Brain pericyte (primary cell): ENCODE measurements around the gene CDC42.

ENCODE experiments used
- DNase-seq: peaks from one replicate; pipeline ENCODE4 v3.0.0-alpha.2; 2012; ENCODE audit warnings: low read depth, low spot score

The CDC42 gene

GRCh38 chr1:22128392-22128791 lies 75.9 kb downstream of the CDC42 start:
- DNase-seq: no peak

- DNase-seq: no peak
These were observed 77.1 kb downstream of the CDC42 start for GRCh38 chr1:22129501-22130117.

DNA sequence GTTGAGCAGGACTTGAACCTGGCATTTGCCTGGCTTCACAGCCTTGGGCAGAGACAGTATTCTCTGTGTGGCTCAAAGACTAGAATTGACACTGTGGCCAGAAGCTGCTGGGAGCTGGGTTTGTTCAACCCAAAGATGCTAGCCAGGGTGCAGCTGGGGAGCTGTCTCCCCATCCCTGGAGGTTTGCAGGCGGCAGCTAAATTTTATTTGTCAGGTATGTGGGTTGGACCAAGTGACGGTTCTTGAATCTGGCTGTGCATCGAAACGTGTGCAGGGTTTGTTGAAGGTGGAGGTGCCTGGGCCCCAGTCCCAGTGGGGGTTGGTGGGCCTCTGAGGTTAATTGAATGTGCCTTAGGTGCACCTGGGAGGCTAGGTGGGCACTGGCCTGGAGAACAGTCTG lies 78.6 kb downstream of the CDC42 start:
- no peak for DNase-seq

DNA sequence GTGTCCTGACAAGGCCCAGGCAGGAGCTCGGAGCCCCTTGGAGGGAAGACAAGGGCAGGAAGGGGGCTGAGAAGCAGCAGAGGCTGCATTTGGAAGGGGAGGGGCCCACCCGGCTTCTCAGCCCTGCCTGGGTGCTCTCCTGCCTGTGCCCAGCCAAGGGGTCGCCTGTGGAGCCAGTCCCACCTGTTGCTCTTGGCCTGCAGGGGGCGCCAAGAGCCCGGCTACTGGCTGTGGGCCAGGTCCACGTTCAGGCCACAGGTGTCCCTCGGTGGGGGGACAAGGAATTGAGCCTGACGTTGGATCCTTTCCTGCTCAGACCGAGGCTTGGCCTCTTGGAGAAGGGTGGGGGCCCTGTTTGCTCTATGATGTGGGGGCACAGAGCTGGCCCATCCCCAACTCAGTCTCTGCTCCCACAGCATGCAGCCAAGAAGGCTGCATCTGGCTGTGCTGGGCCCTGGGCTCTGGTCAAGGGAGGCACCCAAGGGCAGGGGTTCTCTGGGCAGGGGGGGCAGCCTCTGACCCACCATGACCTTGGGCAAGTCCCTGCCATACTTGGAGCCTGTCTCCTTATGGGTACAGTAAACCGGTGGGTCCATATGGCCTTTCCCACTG lies 79.5 kb downstream of the CDC42 start:
- no peak for DNase-seq

GRCh38 chr1:22132517-22133235 lies 80.2 kb downstream of the CDC42 start:
- DNase-seq: no peak

DNA sequence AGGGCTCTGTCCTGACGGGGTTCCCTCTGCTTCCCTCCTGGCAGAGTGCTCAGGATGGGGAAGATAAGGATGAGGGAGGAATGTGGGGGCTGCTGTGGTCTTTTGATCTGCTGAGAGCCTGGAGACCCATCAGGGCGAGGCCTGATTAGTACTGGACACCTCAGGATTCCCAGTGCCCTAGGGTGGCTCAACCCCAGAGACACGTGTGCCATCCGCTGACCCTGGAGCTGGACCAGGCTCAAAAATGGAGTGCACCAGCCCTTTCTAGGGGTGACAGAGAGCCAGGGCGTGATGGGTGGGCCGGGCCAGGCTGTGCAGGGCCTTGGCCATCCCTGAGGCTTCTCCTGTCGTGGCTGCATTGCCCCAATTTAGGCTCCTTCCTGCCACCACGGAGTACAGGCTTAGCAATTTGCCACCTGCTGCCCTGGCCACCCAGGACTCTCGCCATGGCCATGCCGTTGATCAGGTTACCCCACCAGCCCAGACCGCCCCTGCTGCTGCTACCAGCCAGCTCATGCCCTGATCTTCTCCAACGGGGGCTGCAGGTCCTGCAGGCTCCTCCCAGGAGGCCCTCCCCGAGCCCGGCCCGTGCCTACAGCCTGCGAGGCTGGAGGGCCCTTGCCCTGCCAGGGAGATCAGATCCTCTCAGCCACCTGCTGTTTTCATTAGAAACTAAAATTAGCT lies 80.9 kb downstream of the CDC42 start:
- DNase-seq: no peak

- no peak for DNase-seq
These were observed 81.4 kb downstream of the CDC42 start for GRCh38 chr1:22133931-22134324.

GRCh38 chr1:22137004-22137720 lies 84.7 kb downstream of the CDC42 start:
- DNase-seq: no peak

- no peak for DNase-seq
These were observed 86.6 kb downstream of the CDC42 start for GRCh38 chr1:22139066-22139594.

DNA sequence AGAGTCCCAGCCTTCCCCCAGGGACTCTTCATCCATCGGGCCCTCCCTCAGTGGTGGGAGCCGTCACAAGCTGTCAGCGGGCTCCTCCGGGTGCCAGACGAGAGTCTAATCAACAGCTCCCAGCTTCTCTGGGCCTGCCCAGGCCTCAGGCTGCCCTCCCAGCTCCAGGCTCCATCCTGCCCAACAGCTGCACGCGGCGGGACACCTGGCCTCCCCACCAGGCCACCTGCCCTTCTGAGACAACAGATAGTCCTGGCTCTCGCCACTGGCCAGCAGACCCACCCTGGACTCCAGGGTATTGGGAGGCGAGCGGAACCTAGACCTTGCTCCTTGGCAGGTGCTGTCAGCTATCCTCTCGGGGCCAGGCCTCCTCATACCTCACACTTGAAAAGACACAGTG lies 87.3 kb downstream of the CDC42 start:
- DNase-seq: no peak
